WERI-Rb-1 (cell line): ENCODE measurements around the gene SFRP2.

Experiments
- DNase-seq: peaks from one replicate; pipeline ENCODE4 v3.0.0-alpha.2; 2020
- H3K27ac ChIP-seq: fragments of 250-450 bp; sonication (Bioruptor Pico); 2 replicates; pipeline ENCODE4 v1.5.1; 2020; ENCODE audit warnings: mild to moderate bottlenecking, moderate library complexity
- H3K27me3 ChIP-seq: fragments of 250-450 bp; sonication (Bioruptor Pico); 2 replicates; pipeline ENCODE4 v1.5.1; 2021; ENCODE audit warnings: mild to moderate bottlenecking, low read depth, moderate library complexity; ENCODE audit not compliant: insufficient read depth, severe bottlenecking
- H3K36me3 ChIP-seq: fragments of 250-450 bp; sonication (Bioruptor Pico); 2 replicates; pipeline ENCODE4 v1.5.1; 2020; ENCODE audit warnings: mild to moderate bottlenecking, moderate library complexity
- H3K4me3 ChIP-seq: 2 replicates; pipeline ENCODE4 v1.5.1; 2011; ENCODE audit warnings: low read depth, mild to moderate bottlenecking, control low read depth, low read length
- H3K9me3 ChIP-seq: fragments of 250-450 bp; sonication (Bioruptor Pico); 2 replicates; pipeline ENCODE4 v1.5.1; 2021; ENCODE audit warnings: mild to moderate bottlenecking, moderate library complexity; ENCODE audit not compliant: severe bottlenecking
- TF ChIP-seq, protein P1 (sequence below): IDR thresholded peaks from 2 replicates; pipeline ENCODE4 v1.5.1; 2011; ENCODE audit warnings: low read depth, mild to moderate bottlenecking, control low read depth, inconsistent platforms, low read length

SFRP2 gene

DNA sequence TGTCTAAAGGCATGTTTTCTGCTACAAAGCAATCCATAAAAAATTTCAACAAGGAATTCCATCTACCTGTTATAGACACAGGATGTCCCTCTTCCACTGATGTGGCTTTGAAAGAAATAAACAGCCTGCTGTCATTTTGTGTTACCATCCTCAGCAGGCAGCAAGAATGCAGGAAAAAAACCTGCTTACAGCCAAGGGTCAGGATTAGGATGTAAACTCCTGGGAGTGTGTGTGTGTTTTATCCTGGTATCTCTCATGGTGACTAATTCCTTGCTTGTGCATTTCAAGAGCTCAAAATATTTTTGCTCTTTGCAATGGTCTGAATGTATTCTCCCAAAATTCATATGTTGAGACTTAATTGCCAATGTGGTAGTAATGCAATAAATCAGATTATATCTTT, 28.6 kb upstream of the SFRP2 start:
- DNase-seq: peak; percentile 56

GRCh38 chr4:153816542-153816941, 27.7 kb upstream of the SFRP2 start:
- TF ChIP-seq, protein P1, sequence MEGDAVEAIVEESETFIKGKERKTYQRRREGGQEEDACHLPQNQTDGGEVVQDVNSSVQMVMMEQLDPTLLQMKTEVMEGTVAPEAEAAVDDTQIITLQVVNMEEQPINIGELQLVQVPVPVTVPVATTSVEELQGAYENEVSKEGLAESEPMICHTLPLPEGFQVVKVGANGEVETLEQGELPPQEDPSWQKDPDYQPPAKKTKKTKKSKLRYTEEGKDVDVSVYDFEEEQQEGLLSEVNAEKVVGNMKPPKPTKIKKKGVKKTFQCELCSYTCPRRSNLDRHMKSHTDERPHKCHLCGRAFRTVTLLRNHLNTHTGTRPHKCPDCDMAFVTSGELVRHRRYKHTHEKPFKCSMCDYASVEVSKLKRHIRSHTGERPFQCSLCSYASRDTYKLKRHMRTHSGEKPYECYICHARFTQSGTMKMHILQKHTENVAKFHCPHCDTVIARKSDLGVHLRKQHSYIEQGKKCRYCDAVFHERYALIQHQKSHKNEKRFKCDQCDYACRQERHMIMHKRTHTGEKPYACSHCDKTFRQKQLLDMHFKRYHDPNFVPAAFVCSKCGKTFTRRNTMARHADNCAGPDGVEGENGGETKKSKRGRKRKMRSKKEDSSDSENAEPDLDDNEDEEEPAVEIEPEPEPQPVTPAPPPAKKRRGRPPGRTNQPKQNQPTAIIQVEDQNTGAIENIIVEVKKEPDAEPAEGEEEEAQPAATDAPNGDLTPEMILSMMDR: no peak
- Histone ChIP-seq H3K36me3 (no peaks in the 10 kb centered on the region), H3K27ac (no peak overlapping the region), H3K4me3 (no peak overlapping the region), H3K27me3 (no peaks in the 10 kb centered on the region), H3K9me3 (peaks cover 9% of the 10 kb centered on the region)
- DNase-seq: no peak

More for the DNA sequence above, 28.6 kb upstream of the SFRP2 start:
- Histone ChIP-seq H3K36me3 (no peaks in the 10 kb centered on the region), H3K27ac (peak overlapping the region; percentile 48), H3K9me3 (peaks cover 9% of the 10 kb centered on the region), H3K4me3 (no peak overlapping the region), H3K27me3 (no peaks in the 10 kb centered on the region)
- TF ChIP-seq, protein P1: 0 out of 2 replicates have a peak, but pooled peaks have one; percentile 0

DNA sequence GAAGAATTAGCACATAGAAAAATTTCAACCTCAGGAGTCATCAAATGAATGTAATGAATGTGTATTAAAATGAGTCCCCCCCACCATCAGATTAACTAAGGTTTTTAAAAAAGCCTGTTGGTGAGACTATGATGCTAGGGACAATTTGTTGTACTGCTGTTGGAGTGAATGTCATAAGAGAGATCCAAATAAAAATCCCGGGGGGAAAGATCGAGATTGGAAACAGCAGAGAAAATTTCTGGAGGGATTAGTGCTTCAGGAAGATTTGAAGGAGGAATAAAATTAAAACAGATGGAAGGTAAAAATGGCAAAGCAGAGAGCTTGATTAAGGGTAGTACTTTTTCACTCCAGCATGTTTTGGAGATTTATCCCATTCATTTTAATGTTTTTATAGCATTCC, 25.9 kb upstream of the SFRP2 start:
- TF ChIP-seq, protein P1: no peak
- no peak overlapping the region for H3K4me3 ChIP-seq
- no peaks in the 10 kb centered on the region for H3K36me3 ChIP-seq
- H3K9me3 ChIP-seq: peaks cover 3% of the 10 kb centered on the region
- DNase-seq: no peak
- H3K27me3 ChIP-seq: no peaks in the 10 kb centered on the region
- no peak overlapping the region for H3K27ac ChIP-seq

GRCh38 chr4:153809916-153810810, 21.3 kb upstream of the SFRP2 start:
- Histone ChIP-seq H3K36me3 (no peaks in the 10 kb centered on the region), H3K4me3 (no peak overlapping the region), H3K27me3 (no peaks in the 10 kb centered on the region), H3K27ac (no peak overlapping the region), H3K9me3 (no peaks in the 10 kb centered on the region)
- TF ChIP-seq, protein P1: no peak
- no peak for DNase-seq

- Histone ChIP-seq H3K27me3 (no peaks in the 10 kb centered on the region), H3K9me3 (no peaks in the 10 kb centered on the region)
- DNase-seq: no peak
Observed at GRCh38 chr4:153809307-153809706, 20.4 kb upstream of the SFRP2 start.

More at GRCh38 chr4:153809307-153809706, 20.4 kb upstream of the SFRP2 start:
- Histone ChIP-seq H3K4me3 (no peak overlapping the region), H3K36me3 (no peaks in the 10 kb centered on the region), H3K27ac (no peak overlapping the region)
- TF ChIP-seq, protein P1: no peak
